Fibroblast of skin of scalp (primary cell): ENCODE results near the gene RAET1E. TPM values are rescaled to one million over a fixed set of nuclear protein-coding genes. Genes with fewer than 3 reads are reported as not detected.
A peak's percentile ranks its signal among the peaks of the same experiment; 100 is the strongest.
"Not testable (repeated sequence)": the region's sequence is repeated elsewhere in the genome, so short reads cannot be mapped to it uniquely, and the experiment has no call there.

Experiments used
- DNase-seq: peaks from one replicate; pipeline ENCODE4 v3.0.0-alpha.2; 2013
- polyA plus RNA-seq, 2 experiments: library from polyadenylated mRNA; unstranded; fragments of 120-200 nt; gene quantifications; one replicate each; pipeline ENCODE4 v1.2.1, GENCODE V29; 2013; ENCODE audit not compliant: insufficient read length in 2 of 2

The RAET1E gene, protein sequence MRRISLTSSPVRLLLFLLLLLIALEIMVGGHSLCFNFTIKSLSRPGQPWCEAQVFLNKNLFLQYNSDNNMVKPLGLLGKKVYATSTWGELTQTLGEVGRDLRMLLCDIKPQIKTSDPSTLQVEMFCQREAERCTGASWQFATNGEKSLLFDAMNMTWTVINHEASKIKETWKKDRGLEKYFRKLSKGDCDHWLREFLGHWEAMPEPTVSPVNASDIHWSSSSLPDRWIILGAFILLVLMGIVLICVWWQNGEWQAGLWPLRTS
- 0.08 TPM for polyA plus RNA-seq (2013, experiment 1 of 2; ENCODE audit: insufficient read length)
- polyA plus RNA-seq (2013, experiment 2 of 2; ENCODE audit: insufficient read length) = not detected

DNA sequence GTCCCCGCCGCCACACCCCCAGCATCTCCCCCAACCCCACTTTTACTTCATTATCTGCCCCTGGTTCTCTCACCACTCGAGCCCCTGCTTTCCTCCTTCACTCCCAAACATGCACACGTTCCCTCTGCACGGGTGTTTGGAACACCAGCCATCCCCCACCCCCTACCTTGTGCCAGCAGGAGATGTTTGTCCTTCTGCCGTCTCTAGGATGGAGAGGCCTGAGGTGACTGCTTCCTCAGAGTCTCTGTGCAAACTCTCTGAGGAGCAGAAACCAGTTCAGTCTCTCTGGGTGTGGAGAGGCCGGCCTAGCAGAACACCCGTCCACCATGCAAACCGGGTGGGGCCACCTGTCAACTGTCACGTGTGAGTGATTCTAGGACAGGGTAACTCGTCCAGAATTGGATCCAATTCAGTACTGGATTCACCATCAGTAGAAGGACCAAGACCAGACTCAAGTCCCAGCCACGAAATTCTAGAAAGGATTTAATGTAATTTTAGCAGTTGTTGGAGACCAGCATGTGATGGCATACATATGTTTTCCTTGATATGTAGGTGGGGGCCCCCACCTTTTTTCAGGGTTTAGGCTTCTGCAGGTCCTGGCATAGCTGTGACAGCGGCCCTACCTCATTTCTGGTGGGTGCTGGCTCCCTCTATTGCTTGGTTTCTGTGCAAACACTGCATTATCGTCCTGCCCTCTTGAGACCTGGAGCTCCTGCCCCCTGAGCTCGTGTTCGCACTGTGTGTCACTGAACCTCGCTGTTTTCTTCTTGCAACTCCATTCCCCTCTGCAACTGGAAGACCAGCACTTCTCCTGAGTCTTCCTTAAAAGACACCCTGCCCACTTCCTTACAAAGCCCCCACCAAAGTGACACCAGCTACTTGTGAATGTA is at the start of gene RAET1E:
TSS of gene RAET1E (minus strand) at position 259 of the 890 bp plus-strand sequence. CDS start 7,212 bp downstream, outside the sequence.
- no peak for DNase-seq

GRCh38 chr6:149947533-149947932 is 49.6 kb upstream of the RAET1E start:
- not testable (repeated sequence) for DNase-seq

GRCh38 chr6:149946631-149947030 is 48.7 kb upstream of the RAET1E start:
- not testable (repeated sequence) for DNase-seq

- DNase-seq = not testable (repeated sequence)
Observed at GRCh38 chr6:149945276-149945675, 47.4 kb upstream of the RAET1E start.

DNA sequence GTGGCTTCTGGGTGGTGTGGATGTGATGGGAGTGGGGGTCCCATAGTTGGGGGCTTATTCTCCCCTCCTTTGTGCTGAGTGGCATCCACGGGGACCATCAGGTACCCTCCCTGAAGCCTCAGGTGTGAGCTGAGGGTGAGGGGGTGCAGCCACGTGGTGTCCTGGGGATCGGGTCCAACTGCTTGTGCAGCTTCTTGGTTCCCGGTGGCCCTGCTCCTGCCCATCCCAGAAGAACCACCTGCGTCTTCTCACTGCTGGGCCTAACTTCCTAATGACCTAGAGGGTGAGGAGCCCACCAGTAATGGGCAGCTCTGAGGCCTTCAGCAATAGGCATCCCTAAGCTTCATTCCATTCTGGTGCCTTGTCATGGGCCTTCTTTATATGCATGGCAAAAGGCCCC is 45.4 kb upstream of the RAET1E start:
- not testable (repeated sequence) for DNase-seq

- no peak for DNase-seq
Observed at GRCh38 chr6:149942461-149942829, 44.5 kb upstream of the RAET1E start.

DNA sequence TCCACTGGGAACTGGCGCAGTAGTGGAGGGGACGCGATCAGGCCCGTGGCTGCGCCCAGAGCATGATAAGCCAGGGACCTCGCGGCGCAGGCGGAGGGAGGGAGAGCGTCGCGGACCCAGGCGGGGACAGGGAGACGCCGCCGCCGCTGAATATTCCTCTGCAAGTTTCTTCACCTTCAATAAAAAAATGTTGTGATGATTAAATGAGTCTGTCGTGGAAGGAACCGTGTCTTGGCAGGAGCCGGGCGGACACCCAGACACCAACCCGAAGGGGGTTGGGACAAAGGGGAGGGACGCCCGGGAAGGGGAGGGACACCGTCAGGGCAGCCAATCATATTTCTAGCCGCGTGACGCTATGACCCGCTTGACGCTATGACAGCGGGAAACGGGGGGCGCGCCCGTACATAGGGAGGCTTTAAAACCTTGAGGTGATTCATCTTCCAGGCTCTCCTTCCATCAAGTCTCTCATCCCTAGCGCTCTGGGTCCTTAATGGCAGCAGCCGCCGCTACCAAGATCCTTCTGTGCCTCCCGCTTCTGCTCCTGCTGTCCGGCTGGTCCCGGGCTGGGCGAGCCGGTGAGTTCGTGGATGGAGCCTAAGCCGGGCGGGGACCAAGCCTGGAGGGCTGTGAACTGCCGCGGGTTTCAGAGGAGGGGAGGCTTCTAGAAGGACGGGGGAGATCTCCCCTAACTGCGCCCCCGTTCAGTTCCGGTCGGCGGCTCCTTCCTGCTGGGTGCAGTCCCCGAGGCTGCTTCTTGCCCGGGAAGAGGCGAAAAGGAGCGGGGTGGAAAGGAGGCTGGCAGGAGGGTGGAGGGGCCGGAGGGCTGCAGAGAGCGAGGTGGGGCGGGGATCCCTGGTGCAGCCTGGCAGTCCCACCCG is 43.9 kb upstream of the RAET1E start, which contains the start of gene ULBP2:
TSS of gene ULBP2 (plus strand) at position 432 of the 878 bp plus-strand sequence. CDS start at position 491, 59 bp downstream.
- DNase-seq = peak; percentile 96

- DNase-seq = no peak
Observed at GRCh38 chr6:149940672-149940982, 42.7 kb upstream of the RAET1E start.

- no peak for DNase-seq
Observed at GRCh38 chr6:149939909-149940671, 42.2 kb upstream of the RAET1E start.

GRCh38 chr6:149939356-149939648 is 41.4 kb upstream of the RAET1E start:
- DNase-seq = no peak

GRCh38 chr6:149938571-149939355 is 40.9 kb upstream of the RAET1E start:
- DNase-seq = no peak

DNA sequence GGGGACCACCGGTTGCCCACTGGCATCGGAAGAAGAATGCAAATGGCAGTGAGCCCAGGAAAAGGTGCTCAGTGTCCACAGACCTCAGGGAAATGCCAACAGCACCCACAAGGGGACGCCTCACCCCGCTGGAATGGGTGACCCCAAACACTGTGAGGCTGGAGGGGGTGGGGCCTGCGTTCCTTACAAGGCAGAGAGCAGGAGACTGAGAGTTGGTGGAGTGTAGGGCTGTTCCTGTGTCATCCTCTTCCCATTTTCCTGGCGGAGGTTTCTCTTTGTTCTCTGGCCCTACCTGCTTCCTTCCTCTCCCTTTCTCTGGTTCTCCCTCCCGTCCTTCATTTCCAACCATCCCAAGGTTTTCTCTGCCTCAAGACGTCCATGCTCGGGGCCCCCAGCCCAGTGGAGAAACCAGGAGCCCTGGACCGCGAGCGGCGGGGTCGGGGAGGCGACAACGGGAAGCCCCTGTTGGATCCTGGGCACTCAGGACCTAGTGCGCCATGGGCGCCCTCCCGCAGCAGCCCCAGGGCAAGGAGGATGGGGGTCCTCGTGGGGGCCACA is 40.2 kb upstream of the RAET1E start:
- DNase-seq = not testable (repeated sequence)

- DNase-seq = no peak
Observed at GRCh38 chr6:149936743-149937142, 38.8 kb upstream of the RAET1E start.

DNA sequence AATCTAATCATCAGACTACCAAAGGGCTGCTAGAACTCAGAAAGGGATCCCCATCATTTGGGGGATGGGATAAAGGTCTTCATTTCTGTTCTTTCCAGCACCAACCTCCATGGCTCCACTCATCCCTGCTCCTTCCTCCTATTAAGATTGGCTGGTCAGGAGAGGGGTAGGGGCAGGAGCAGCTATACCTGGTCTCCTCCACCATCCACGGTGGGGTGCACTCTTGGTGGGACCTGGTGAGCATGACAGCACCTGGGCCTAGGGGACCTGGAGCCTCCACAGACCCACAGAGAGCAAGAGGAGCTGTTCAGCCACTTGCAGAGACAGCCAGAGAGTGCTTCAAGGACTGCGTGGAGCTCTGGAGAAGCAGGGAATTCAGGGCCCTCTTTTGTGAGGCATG is 37.8 kb upstream of the RAET1E start:
- no peak for DNase-seq

GRCh38 chr6:149935246-149935645 is 37.3 kb upstream of the RAET1E start:
- no peak for DNase-seq

GRCh38 chr6:149934249-149935156 is 36.6 kb upstream of the RAET1E start:
- DNase-seq = peak; percentile 79

- DNase-seq = no peak
Observed at GRCh38 chr6:149933461-149933860, 35.5 kb upstream of the RAET1E start.

DNA sequence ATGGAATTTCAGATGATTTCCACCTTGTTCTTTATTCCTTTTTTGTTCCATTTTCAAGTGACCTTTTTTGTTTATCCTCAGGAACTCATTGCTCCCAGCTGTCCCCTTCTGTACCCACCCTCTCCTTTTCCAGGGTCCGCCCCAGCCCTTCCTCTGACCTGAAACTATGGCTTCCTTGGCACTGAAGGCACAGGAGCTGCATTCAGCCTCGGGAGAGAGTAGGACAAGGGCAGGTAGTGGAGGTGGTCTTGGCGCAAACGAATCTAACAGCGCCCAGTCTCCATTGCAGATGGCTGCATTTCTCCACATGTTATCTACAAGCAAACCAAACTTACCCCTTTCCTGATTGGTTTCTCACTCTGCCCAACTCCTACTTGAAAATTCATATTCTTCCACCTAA is 35.1 kb upstream of the RAET1E start:
- DNase-seq = no peak

GRCh38 chr6:149931501-149931900 is 33.6 kb upstream of the RAET1E start:
- no peak for DNase-seq

GRCh38 chr6:149929422-149929821 is 31.5 kb upstream of the RAET1E start:
- DNase-seq = no peak
